GM10266 (cell line): Measurements from ENCODE around the gene UNC5C.

Experiments
- DNase-seq: peaks from one replicate; pipeline ENCODE4 v3.0.0; 2012; ENCODE audit errors: extremely low spot score
- CTCF ChIP-seq: IDR thresholded peaks from 2 replicates; pipeline ENCODE4 v1.5.1; 2012; ENCODE audit warnings: mild to moderate bottlenecking, low read depth; ENCODE audit not compliant: control insufficient read depth, insufficient read depth; ENCODE audit errors: missing control alignments

Gene UNC5C

GRCh38 chr4:95388911-95389310 is 159.9 kb downstream of the UNC5C start:
- TF ChIP-seq CTCF: no peak
- no peak for DNase-seq

- DNase-seq: no peak
Measured at GRCh38 chr4:95387719-95388118, 161.1 kb downstream of the UNC5C start.

GRCh38 chr4:95386410-95386809 is 162.4 kb downstream of the UNC5C start:
- TF ChIP-seq CTCF: no peak

More at GRCh38 chr4:95387719-95388118, 161.1 kb downstream of the UNC5C start:
- TF ChIP-seq CTCF: no peak

GRCh38 chr4:95381843-95382580 is 166.8 kb downstream of the UNC5C start:
- no peak for TF ChIP-seq CTCF
- no peak for DNase-seq

More at GRCh38 chr4:95386410-95386809, 162.4 kb downstream of the UNC5C start:
- DNase-seq: no peak

- no peak for TF ChIP-seq CTCF
- DNase-seq: no peak
Measured at GRCh38 chr4:95379633-95380032, 169.1 kb downstream of the UNC5C start.

GRCh38 chr4:95377366-95377900 is 171.3 kb downstream of the UNC5C start:
- DNase-seq: no peak
- no peak for TF ChIP-seq CTCF
